K562 (cell line): Measurements from ENCODE around the gene RHOU.

ENCODE experiments used
- RAD21 ChIP-seq, 2 experiments: fragments of 250-450 bp in 1 of 2; fragments of 450-650 bp in 1 of 2; sonication (Bioruptor Pico) in 1 of 2; formaldehyde crosslinking in 1 of 2; IDR thresholded peaks in 1 of 2; conservative IDR thresholded peaks in 1 of 2; 2 replicates each; pipeline versions ENCODE4 v1.4.0 to v1.8.0; 2020 to 2022; ENCODE audit warnings: mild to moderate bottlenecking in 2 of 2, moderate library complexity in 1 of 2
- SOX6 ChIP-seq: fragments of 450-650 bp; IDR thresholded peaks from 2 replicates; pipeline ENCODE4 v1.6.1; 2014; ENCODE audit warnings: mild to moderate bottlenecking
- TOE1 ChIP-seq, 2 experiments: fragments of 450-650 bp in 1 of 2; sonication (generic) in 1 of 2; formaldehyde crosslinking in 1 of 2; IDR thresholded peaks; 2 replicates each; pipeline versions ENCODE4 v1.7.1 to v1.8.0; 2016 to 2022; ENCODE audit warnings: borderline replicate concordance in 2 of 2, mild to moderate bottlenecking in 2 of 2, antibody characterized with exemption in 1 of 2, inconsistent platforms in 1 of 2, low read depth in 1 of 2, missing genetic modification reagents in 1 of 2, moderate library complexity in 1 of 2

DNA sequence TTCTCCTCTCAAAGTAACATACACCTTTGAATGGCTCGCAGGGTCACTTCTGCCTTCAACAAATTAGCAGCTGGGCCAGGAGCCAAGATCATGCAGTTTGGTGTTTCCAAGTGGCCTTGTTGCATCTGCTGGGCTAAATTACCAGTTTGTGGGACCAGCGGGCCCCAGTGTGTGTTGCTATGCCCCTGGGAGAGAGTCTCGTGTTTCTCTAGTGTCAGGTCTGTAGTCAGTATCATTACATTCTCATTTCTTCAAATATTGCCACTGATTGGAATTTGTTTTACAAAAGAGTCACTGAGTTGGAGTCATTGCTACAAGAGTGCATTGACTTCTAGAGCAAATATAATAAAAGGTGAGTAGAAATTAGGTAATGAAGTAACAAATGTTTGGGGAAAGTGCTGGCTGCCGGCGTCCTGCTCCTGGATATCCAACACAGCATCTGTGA is 35.5 kb downstream of the RHOU start:
- no peak for TF ChIP-seq SOX6
- no peak for TF ChIP-seq RAD21 (CRISPR knock-in tag; conservative IDR thresholded peaks at IDR 0.05 in 1 of 2, IDR thresholded peaks at IDR 0.05 in 1 of 2)
- no peak for TF ChIP-seq TOE1 (IDR thresholded peaks at IDR 0.05; ENCODE audit: borderline replicate concordance)
- TF ChIP-seq TOE1 (CRISPR knock-in tag; IDR thresholded peaks at IDR 0.05; ENCODE audit: borderline replicate concordance, low read depth) = no peak
